ENCODE results near the gene CNNM3.
A peak's percentile ranks its signal among the peaks of the same experiment; 100 is the strongest.

Gene CNNM3

DNA sequence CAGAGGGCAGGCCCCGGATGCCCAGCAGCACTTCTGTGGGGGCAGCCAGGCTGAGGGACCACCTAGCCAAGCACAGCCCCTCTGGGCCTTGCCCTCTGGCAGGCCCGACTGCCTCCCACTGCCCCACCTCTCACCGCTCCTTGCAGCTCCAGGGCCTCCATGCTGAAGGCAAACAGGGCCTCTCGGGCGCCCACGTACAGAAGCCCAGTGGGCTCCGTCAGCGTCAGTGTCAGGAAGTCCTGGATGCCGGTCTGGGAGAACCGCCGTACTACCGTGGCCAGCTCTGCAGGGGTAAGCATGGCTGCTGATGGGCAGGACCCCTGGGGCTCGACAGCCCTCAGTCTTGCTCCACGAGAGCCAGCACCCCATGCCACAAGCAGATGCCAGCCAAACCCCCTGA lies 50.1 kb downstream of the CNNM3 start:
- DNase-seq, result no peak

- no peak for DNase-seq
Measured at GRCh38 chr2:96866586-96866985, 50.5 kb downstream of the CNNM3 start.

DNA sequence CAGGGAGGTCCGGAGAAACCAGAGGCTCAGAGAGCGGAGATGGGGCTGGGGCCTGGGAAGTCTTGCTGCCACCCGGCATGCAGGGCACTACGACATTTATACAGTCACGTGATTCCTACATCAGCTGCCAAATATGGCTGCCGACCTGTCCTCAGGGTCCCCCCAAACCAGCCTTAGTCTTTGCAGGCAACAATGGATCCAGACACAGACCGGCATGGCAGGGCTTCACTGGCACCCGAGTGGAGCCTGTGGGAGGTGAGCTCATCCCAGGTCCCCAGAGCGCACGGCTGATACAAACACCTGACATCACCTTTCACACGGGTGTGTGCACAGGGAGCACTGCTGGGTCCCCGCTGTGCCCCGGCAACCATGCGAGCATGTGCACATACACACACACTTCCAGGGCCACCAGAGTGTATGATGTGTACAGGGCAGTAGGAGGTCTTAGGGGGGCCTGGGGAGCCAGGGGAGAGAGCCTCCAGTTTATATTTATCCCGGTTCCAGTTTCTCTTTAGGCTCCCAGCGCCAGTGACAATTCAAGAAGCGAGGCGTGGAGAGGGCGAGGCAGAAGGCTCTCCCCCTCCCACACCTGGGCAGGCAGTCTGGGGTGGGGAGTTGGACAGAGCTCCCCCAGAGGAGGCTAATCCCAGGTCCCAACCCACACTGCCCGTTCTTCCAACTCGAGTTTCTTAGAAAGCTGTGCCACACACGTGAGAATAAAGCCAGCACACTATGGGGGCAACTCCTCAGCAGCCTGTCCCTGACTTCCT lies 51.1 kb downstream of the CNNM3 start:
- DNase-seq, result no peak

DNA sequence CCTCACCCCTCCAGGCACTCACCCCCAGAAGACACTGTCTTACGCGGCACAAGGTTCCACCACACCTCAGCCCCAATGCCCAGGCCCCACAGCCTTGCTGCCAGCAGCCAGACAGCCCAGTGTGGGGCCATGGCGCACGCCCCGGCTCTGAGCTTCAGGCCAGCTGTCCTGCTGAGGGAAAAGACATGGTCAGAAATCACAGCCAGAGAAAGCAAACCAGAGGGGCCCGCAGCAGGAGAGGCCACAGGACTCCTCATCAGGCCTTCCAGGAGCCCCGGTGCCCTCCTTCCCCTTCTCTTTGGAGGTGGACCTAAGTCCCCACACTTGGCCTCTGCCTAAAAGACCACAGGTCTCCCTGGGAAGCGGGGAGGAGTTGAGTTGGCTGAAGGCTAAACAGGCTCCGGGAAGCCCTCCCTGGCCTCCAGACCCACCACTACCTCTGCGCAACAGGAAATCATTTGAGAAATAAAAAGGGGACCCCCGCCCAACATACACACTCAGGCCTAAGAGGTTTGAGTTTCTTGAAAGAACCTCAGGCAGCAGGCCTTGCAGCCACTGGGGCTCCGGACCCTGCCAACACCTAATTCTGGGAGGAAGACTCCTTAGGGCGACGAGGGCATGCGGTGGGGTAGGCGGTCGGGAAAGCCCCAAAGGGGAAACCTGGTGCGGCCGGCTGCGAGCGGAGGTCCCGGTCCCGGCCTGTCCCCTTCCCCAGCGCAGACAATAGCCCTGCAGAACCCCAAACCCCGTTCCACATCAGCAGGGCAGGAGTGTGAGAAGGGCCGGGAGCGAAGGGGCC lies 51.9 kb downstream of the CNNM3 start:
- no peak for DNase-seq

DNA sequence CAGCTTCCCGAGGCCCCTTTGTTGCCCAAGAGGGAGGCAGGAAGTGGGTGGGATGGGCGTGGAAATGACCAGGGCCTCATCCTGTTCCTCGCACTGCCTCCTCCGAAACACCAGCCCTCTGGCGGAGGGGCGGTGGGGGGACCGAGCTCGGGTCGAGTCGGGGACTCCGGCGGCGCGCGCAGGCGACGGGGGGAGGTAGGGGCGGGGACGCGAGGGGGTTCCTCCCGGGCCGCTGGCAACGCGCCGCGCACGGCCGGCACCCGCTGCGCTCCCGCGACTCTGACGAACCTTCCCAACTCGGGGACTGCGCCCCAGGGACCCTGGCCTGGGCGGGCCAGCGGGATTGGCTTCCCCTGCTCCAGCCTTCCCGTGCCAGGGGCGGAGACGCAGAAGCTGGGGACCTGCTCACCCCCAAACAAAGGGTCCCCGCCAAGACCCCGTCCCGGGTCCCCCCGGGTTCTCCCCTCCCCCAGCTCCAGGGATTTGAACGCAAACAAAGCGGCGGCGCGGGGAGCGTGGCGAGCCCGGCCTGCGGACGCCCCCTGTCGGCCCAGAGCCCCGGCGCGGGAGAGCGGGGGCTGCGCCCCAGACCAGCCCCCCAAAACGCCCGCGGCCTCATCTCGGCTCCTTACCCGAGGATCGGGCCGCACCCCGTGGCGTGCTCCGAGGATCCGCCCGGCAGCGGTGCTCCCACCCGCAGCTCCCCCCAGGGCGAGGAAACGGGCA lies 52.6 kb downstream of the CNNM3 start:
- peak; percentile 13 to 42 for DNase-seq

- no peak for DNase-seq
Measured at GRCh38 chr2:96869281-96869821, 53.3 kb downstream of the CNNM3 start.

GRCh38 chr2:96869822-96870625 lies 54.0 kb downstream of the CNNM3 start, which contains the start of gene SEMA4C:
Gene SEMA4C (minus strand): TSS chr2:96870080. CDS start chr2:96867886, 2,194 bp downstream.
- no peak for DNase-seq

- no peak for DNase-seq
Measured at GRCh38 chr2:96870626-96871255, 54.7 kb downstream of the CNNM3 start.

DNA sequence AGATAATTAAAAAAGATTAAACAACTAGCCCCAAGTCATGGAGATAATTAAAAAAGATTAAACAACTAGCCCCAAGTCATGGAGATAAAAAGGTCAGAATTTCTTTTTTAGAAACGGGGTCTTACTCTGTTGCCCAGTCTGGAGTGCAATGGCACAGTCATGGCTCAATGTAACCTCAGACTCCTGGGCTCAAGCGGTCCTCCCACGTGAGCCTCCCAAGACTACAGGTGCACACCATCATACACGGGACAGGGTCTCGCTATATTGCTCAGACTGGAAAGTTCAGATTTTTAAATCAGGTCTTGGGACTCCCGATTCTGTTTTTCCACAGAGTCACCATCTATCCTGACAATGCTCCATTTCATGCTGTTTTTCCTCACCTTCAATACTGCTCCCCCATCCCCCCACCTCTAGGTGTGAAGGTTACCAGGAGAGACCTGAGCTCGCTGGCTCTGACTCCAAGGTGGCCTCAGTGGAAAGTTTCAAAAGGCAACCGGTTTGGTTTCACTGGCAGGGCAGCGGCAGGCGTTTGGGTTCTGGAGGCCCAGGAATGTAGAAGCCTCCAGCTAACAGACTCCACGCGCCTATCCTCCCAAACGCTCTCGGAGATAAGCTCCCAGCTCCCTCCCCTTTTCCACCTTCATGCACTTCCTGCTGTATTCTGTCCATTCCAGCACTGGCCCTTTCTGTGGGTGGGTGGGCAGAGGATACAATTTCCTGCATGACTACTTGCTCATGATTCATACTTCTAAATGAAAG lies 56.7 kb downstream of the CNNM3 start:
- no peak for DNase-seq

DNA sequence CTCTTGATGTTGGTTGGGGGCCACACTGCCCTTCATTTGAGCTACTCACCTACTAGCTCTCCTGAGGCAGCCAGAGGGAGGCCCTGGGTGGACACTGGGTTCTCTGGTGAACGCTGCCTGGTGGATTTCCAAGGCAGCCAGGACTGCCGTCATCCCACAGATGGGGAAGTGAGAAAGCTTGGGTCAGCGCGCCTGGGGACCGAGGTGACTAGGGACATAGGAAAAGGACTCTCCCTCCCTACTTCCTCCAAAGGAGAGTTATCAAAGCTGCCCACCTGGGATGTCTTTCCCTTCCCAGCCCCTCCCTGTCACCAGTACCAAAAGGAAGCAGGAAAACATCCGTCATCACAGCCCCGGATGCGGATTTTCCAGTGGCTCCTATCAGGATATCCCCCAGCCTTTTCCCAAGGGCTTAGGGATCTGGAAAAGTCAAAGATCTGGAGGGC lies 57.6 kb downstream of the CNNM3 start:
- DNase-seq, result peak; percentile 64 to 79

DNA sequence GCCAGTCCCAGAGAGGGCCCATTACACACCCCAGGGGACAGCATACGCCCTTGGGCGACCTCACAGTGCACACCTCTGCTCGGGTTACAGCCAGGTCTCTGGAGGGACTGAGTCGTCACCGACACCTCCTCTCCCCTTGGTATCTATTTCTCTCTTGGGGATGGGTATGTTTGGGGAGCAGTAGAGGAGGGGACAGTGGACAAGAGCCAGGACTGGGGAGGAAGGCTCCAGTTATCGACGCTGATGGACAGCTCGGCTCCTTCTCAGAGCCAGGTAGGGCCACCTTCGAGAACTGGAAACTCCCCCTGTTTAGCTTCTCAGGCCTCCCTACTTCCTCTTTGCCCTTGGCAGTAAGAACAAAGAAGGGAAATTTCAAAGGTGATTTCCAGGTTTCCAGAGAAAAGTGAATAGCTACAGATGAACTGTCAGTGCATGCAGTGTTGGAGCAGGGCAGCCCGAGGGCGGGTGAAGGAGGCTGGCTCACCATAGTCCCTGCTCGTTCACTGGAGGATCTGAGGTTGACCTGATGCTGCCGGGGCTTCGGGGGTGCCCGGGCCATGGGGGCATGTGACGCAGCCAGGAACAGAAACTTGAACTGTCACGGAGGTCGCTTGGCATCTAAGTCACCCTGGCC lies 58.2 kb downstream of the CNNM3 start:
- no peak for DNase-seq

- DNase-seq, result no peak
Measured at GRCh38 chr2:96875498-96876268, 59.6 kb downstream of the CNNM3 start.

DNA sequence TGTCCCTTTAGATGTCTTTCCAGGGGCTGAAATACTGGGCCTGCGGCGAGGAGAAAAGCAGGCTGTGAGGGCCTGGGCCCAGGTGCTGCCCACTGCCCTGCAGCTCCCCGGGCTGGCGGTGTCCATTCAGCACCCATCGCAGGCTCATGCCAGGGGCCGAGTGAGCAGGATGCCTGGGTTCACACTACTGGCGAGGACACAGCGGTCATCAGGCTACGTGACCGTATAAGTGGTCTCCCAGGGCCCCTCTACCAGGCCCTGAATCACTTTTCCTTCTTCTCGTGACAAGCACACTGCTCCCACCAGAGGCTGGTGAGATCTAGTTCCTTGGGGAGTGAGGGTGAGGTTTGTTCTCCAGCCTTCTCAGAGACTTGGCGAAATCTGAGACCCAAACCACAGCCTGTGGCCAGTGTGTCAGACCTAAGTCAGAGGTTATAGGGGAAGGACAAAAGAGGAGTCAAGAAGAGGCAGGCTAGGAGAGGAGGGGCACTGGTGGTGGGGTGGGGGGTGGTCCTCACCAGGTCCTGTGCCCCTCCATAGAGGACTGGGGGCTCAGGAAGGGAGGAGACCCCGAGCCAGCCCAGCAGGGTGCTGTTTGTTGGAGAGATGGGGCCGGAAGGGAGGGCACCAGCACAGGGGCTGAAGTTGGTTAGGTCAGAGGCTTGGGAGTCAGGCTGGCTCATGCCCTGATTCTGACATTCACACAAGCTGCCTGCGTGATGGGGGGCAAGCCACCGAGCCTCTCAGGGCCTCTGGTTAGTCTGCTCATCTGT lies 60.4 kb downstream of the CNNM3 start:
- no peak for DNase-seq

- DNase-seq, result no peak
Measured at GRCh38 chr2:96877042-96877451, 61.0 kb downstream of the CNNM3 start.

DNA sequence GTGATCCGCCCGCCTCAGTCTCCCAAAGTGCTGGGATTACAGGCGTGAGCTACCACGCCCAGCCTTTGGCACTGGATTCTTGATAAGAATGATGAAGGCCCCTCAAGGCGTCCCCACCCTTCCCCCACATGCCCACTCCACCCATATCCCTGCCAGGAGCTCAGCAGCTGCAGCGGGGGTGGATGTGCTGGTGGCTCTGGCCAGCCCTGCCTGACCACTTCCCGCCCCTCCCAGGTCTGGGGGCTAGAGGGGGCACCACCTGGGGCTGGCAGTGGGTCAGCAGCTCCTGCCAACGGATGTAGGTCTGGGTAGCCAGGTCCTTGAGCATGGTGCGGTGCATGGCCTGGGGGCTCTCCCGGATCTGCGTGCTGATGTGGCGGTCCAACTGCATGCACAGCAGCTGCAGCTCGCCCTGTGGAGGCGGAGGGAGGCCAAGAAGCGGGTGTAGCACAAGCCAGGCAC lies 61.6 kb downstream of the CNNM3 start:
- DNase-seq, result no peak

GRCh38 chr2:96878171-96878570 lies 62.1 kb downstream of the CNNM3 start:
- no peak for DNase-seq

DNA sequence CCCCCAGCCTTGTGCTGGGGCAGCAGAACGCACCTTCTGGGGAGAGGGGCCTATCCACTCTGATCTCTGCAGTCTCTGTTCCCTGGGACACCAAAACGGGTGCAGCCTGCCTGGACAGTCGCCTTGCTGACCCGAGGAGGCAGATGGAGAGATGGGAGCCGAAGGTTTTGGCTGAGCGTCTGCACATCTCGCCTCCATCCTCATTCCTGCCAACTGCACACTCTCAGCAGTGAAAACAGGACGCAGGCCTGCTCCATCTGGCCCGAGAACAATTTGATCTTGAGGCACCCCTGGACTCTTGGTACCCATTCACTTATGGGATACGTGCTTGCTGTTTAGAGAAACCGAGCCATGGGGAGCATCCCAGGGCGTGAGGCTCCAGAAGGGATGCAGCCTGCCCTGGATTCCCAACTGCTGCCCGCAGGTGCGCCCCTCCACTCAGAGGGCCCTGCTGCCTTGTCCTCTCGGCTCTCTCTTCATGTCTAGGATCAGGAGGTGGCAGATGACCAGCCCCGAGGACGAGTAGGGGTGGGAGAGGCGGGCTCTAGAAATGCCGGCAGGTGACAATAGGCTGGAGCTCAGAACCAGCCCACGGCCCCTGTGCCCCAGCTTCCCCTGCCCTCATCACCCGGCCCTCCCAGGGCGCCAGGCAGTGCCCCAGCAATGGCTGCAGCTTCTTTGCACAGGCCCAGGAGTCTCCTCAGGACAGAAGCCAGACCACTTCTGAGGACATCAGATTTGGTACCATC lies 62.9 kb downstream of the CNNM3 start:
- DNase-seq, result no peak
